Bronchial epithelial cell (primary cell): ENCODE results near the gene SGF29. TPM values are rescaled to one million over a fixed set of nuclear protein-coding genes. Genes with fewer than 3 reads are reported as not detected.
A peak's percentile ranks its signal among the peaks of the same experiment; 100 is the strongest.

ENCODE experiments used
- DNase-seq: peaks from one replicate; pipeline ENCODE4 v3.0.0-alpha.2; 2010; ENCODE audit warnings: low read depth
- FAIRE-seq: peaks from 2 replicates; lab custom pipeline; 2011; peaks lifted over from hg19 to GRCh38; lab: Jason Lieb, UNC
- H3K27me3 ChIP-seq: 2 replicates; pipeline ENCODE4 v1.5.1; 2011; ENCODE audit warnings: low read length; ENCODE audit not compliant: control insufficient read depth, insufficient read depth
- H3K36me3 ChIP-seq: 2 replicates; pipeline ENCODE4 v1.5.1; 2011; ENCODE audit warnings: low read length; ENCODE audit not compliant: control insufficient read depth, insufficient read depth
- H3K4me3 ChIP-seq: 2 replicates; pipeline ENCODE4 v1.5.1; 2011; ENCODE audit warnings: mild to moderate bottlenecking, low read depth, low read length, control low read depth
- CTCF ChIP-seq: IDR thresholded peaks from 2 replicates; pipeline ENCODE4 v1.5.1; 2011; ENCODE audit warnings: mild to moderate bottlenecking, moderate library complexity, low read length, control low read depth, inconsistent platforms; ENCODE audit not compliant: insufficient read depth, severe bottlenecking
- total RNA-seq: library from RNA; depleted of rRNA; stranded (reverse); fragments of >200 nt; gene quantifications from 2 replicates; pipeline ENCODE4 v1.2.1, GENCODE V29; 2014

SGF29 gene
- total RNA-seq, 1 donor from 2014 or later, result 10.0 TPM

- Histone ChIP-seq H3K36me3 (no peaks in the 10 kb centered on the region), H3K27me3 (no peaks in the 10 kb centered on the region), H3K4me3 (no peak overlapping the region)
- no peak for DNase-seq
- no peak for TF ChIP-seq CTCF
- FAIRE-seq, result no peak
Observed at GRCh38 chr16:28575446-28576109, 21.9 kb downstream of the SGF29 start.

- no peak for TF ChIP-seq CTCF
- H3K4me3 ChIP-seq, result no peak overlapping the region
- no peak for FAIRE-seq
- no peak for DNase-seq
- no peaks in the 10 kb centered on the region for H3K27me3 ChIP-seq
- peaks cover 3% of the 10 kb centered on the region for H3K36me3 ChIP-seq
Observed at GRCh38 chr16:28580726-28581315, 27.1 kb downstream of the SGF29 start.

- H3K36me3 ChIP-seq, result peaks cover 5% of the 10 kb centered on the region
- DNase-seq, result no peak
Observed at GRCh38 chr16:28585674-28586073, 32.0 kb downstream of the SGF29 start.

GRCh38 chr16:28586466-28586865 lies 32.7 kb downstream of the SGF29 start:
- DNase-seq (no peak), FAIRE-seq (no peak)
- TF ChIP-seq CTCF, result no peak
- Histone ChIP-seq H3K36me3 (peaks cover 9% of the 10 kb centered on the region), H3K4me3 (no peak overlapping the region), H3K27me3 (no peaks in the 10 kb centered on the region)

More at GRCh38 chr16:28585674-28586073, 32.0 kb downstream of the SGF29 start:
- no peaks in the 10 kb centered on the region for H3K27me3 ChIP-seq
- no peak for TF ChIP-seq CTCF
- no peak for FAIRE-seq
- no peak overlapping the region for H3K4me3 ChIP-seq

GRCh38 chr16:28587386-28587785 lies 33.7 kb downstream of the SGF29 start:
- no peak for TF ChIP-seq CTCF
- FAIRE-seq (no peak), DNase-seq (peak; percentile 43)
- H3K36me3 ChIP-seq, result peaks cover 7% of the 10 kb centered on the region
- no peak overlapping the region for H3K4me3 ChIP-seq
- H3K27me3 ChIP-seq, result no peaks in the 10 kb centered on the region
